GM18517 (cell line): ENCODE results near the gene ANKRD30B.
"Not testable (repeated sequence)": the region's sequence is repeated elsewhere in the genome, so short reads cannot be mapped to it uniquely, and the experiment has no call there.

Experiments
- ATAC-seq: cut with Tn5 transposase; IDR thresholded peaks from one replicate; pipeline ENCODE4 v1.9.1; 2021; ENCODE audit warnings: mild to moderate bottlenecking, moderate library complexity; ENCODE audit not compliant: unreplicated experiment

The ANKRD30B gene

GRCh38 chr18:14747513-14748474 lies at the start of gene ANKRD30B:
TSS of gene ANKRD30B (plus strand) at chr18:14748172. CDS start at chr18:14748420, 248 bp downstream.
- ATAC-seq: no peak

- ATAC-seq: not testable (repeated sequence)
These were observed 46.5 kb upstream of the ANKRD30B start for GRCh38 chr18:14701286-14702040.

GRCh38 chr18:14709761-14710160 lies 38.2 kb upstream of the ANKRD30B start:
- not testable (repeated sequence) for ATAC-seq

- ATAC-seq: not testable (repeated sequence)
These were observed 26.4 kb upstream of the ANKRD30B start for GRCh38 chr18:14721569-14721968.

- not testable (repeated sequence) for ATAC-seq
These were observed 8.9 kb upstream of the ANKRD30B start for GRCh38 chr18:14739056-14739455.

GRCh38 chr18:14746897-14747296 lies 1.1 kb upstream of the ANKRD30B start:
- no peak for ATAC-seq

- no peak for ATAC-seq
These were observed 524 bp downstream of the ANKRD30B start for GRCh38 chr18:14748496-14748895.

GRCh38 chr18:14763566-14763965 lies 15.6 kb downstream of the ANKRD30B start:
- not testable (repeated sequence) for ATAC-seq

- no peak for ATAC-seq
These were observed 19.5 kb downstream of the ANKRD30B start for GRCh38 chr18:14767474-14767873.

GRCh38 chr18:14768241-14768640 lies 20.3 kb downstream of the ANKRD30B start:
- ATAC-seq: no peak

GRCh38 chr18:14769381-14769780 lies 21.4 kb downstream of the ANKRD30B start:
- ATAC-seq: no peak

- ATAC-seq: no peak
These were observed 28.8 kb downstream of the ANKRD30B start for GRCh38 chr18:14776801-14777200.

- no peak for ATAC-seq
These were observed 33.7 kb downstream of the ANKRD30B start for GRCh38 chr18:14781671-14782070.

GRCh38 chr18:14784133-14784532 lies 36.2 kb downstream of the ANKRD30B start:
- no peak for ATAC-seq

GRCh38 chr18:14796876-14797275 lies 48.9 kb downstream of the ANKRD30B start:
- not testable (repeated sequence) for ATAC-seq

- not testable (repeated sequence) for ATAC-seq
These were observed 50.2 kb downstream of the ANKRD30B start for GRCh38 chr18:14797969-14798764.

GRCh38 chr18:14811081-14811480 lies 63.1 kb downstream of the ANKRD30B start:
- not testable (repeated sequence) for ATAC-seq

- not testable (repeated sequence) for ATAC-seq
These were observed 79.1 kb downstream of the ANKRD30B start for GRCh38 chr18:14826972-14827632.

GRCh38 chr18:14841607-14842006 lies 93.6 kb downstream of the ANKRD30B start:
- not testable (repeated sequence) for ATAC-seq

- ATAC-seq: not testable (repeated sequence)
These were observed 103.6 kb downstream of the ANKRD30B start for GRCh38 chr18:14851533-14851932.
